GM12873 (cell line): ENCODE results near the gene ADPRH.

Experiments used
- CTCF ChIP-seq: IDR thresholded peaks from 2 replicates; pipeline ENCODE4 v1.5.1; 2012; ENCODE audit warnings: low read depth, mild to moderate bottlenecking, moderate library complexity, low read length, control low read depth; ENCODE audit not compliant: insufficient read depth; ENCODE audit errors: missing control alignments

Gene ADPRH

GRCh38 chr3:119625451-119626153 lies 46.3 kb downstream of the ADPRH start:
- TF ChIP-seq CTCF, result no peak

GRCh38 chr3:119626196-119626595 lies 46.9 kb downstream of the ADPRH start:
- no peak for TF ChIP-seq CTCF

- peak; percentile 8 for TF ChIP-seq CTCF
Measured at GRCh38 chr3:119627461-119627860, 48.2 kb downstream of the ADPRH start.

GRCh38 chr3:119628390-119628789 lies 49.1 kb downstream of the ADPRH start:
- no peak for TF ChIP-seq CTCF

GRCh38 chr3:119628816-119629445 lies 49.6 kb downstream of the ADPRH start:
- TF ChIP-seq CTCF, result no peak

- TF ChIP-seq CTCF, result no peak
Measured at GRCh38 chr3:119630128-119630879, 51.0 kb downstream of the ADPRH start.

GRCh38 chr3:119630880-119631329 lies 51.6 kb downstream of the ADPRH start:
- TF ChIP-seq CTCF, result no peak
